ENCODE results near the gene SLC49A3.
A peak's percentile ranks its signal among the peaks of the same experiment; 100 is the strongest.
"Not testable (repeated sequence)": the region's sequence is repeated elsewhere in the genome, so short reads cannot be mapped to it uniquely, and the experiment has no call there.

SLC49A3 gene

GRCh38 chr4:700587-701264 lies 11.8 kb upstream of the SLC49A3 start:
- DNase-seq: no peak

GRCh38 chr4:699816-700580 lies 11.0 kb upstream of the SLC49A3 start:
- DNase-seq: no peak

DNA sequence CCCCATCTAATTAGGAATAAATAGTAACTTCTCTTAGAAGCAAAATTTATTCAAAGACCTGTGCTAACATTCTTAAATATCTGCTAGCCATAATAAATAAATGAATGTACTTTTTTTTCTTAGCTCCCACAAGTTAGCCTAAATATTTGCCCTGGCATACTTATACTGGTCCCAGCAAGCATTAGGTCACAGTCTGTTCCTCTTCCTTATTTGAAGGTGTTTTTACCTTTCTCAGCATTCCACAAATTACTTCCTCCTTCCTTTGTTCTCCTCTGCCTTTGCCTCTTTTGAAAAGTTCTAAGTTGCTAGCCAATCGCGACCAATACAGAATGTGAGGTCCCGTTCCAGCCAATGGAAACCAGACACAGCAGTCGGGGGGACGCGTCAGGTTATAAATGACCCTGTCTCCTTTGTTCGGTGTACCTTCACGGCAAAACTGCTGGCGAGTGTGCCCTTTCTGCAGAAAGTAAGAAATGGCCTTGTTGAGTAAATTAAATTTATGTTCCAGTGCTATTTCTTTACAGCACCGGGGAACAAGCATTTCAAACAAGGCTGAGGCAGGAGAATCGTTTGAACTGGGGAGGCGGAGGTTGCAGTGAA lies 5.5 kb upstream of the SLC49A3 start:
- DNase-seq: not testable (repeated sequence)

DNA sequence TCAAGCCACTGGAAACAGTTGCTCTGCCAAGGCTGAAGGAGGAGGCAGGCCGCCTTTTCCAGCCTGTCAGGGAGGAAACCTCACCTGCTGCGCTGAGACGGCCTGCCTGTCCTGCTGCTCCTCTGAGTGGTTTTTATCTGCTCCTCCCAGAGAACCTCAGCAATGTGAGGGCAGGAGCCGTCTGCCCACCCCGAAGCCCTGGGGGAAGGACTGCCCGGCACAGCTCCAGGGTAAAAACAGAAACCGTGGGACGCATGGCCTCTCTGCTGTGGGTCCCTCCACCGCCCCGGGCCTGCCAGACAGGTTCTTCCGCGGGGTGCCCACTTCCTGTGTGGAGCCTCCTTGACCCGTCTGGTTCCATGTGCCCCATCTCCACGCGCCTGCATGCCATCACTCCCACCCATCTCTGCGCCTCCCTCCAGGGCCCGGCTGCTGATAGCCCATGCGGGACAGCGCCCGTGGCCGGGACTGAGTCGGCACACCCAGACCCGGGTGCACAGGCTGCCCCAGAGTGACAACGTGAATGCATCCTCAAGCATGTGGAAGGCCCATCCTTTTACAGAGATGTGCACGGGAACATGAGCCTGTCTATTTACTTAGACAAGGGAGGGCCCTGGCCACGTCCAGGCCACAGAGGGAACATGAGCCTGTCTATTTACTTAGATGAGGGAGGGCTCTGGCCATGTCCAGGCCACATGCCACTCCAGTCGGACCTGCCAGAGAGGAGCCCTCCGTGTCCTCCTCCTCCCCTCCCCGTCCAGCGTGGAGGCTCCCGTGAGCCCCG lies 4.0 kb upstream of the SLC49A3 start:
- no peak for DNase-seq

DNA sequence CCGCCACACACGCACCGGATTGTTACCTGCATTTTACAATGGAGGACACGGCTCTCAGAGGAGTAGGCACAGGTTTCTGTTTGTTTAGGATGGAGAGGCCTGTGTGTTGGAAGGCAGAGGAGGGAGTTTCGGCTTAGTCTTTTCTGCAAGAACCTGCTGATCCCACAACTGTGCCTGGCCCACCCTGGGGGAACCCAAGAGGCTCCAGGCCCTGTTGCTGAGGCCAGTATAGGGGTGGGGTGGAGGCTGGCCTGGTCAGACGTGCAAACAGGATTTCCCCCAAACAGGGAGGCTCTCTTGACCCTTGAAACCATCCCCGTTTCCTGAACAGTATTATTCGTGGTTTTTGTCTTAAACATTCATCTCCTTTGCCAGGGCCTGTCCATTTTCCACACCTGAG lies 772 bp upstream of the SLC49A3 start:
- DNase-seq: no peak

DNA sequence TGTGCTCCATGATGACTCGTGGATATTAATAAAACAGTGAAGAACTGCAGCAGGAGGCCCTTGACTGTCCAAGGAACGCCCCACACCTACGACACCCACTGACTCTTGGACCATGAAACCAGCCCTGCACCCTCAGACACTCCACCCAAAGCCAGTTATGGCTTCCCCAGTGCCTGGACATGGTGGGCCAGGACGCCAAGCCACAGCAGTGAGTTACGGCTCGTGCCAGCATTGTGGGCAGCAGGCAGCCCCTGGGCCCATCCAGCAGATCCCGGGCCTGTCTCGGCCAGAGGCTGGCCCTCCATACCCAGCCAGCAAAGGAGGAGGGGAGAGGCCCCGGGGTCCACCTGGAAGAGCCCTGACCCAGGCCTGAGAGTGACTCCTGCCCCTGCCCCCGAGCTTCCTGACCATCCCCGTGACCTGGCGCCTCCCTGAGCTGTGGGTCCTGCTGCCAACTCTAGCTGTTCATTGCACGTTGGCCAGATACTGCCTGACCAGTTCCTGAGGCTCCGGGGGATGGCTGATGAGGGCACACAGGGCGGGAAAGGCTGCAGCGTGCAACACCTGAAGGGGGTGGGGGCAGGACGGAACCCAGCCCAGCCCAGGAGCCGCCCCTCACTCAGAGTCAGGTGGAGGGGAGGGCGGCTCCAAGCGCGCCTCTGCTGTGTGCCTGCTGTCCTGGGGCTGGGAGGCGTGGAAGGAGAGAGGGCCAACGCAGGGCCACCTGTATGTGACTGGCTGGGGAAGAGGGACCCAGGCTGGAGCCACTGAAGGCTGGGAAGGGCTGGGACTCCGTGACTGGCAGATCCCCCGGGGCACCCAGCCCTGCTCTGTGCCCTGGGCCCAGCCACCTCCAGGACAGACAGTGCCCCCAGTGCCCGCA lies 739 bp downstream of the SLC49A3 start:
- DNase-seq: no peak

- DNase-seq: peak; percentile 62
These were observed 1.6 kb downstream of the SLC49A3 start for GRCh38 chr4:687048-687970.

- DNase-seq: no peak
These were observed 2.4 kb downstream of the SLC49A3 start for GRCh38 chr4:686413-687040.

GRCh38 chr4:685679-686412 lies 3.1 kb downstream of the SLC49A3 start:
- DNase-seq: no peak

DNA sequence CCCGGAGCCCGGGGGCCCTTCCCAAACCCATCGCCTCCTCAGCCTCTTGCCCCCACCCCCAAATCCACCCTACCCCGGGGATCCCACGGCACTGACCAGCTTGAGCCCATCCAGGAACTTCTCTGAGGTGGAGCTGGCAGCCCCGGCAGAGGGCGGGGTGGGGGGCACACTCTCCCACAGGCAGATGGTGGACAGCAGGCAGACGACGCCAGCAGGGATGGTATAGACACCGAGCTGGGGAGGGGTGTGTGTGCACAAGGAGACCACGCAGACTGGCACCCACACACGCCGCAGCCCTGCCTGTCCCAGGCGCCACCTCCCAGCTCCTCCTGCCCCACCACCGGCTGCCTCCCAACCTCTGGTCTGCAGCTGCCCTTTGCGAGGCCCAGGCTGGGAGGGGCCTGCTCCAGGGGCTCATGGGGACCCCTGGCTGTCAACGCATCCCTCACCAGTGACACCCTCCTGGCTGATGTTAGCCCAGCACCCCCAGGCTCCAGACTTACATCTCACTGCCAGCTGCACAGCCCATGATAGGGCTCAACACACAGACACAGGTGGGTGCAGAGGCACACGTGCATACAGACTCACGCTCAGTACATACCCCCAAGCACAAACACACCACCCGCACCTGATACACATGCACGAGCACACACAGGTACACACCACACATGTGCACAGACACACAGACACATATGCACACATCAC lies 4.2 kb downstream of the SLC49A3 start:
- DNase-seq: peak; percentile 46

GRCh38 chr4:683982-684622 lies 4.8 kb downstream of the SLC49A3 start:
- peak; percentile 55 for DNase-seq

GRCh38 chr4:683247-683897 lies 5.6 kb downstream of the SLC49A3 start:
- DNase-seq: no peak

GRCh38 chr4:682490-683172 lies 6.3 kb downstream of the SLC49A3 start:
- DNase-seq: no peak

DNA sequence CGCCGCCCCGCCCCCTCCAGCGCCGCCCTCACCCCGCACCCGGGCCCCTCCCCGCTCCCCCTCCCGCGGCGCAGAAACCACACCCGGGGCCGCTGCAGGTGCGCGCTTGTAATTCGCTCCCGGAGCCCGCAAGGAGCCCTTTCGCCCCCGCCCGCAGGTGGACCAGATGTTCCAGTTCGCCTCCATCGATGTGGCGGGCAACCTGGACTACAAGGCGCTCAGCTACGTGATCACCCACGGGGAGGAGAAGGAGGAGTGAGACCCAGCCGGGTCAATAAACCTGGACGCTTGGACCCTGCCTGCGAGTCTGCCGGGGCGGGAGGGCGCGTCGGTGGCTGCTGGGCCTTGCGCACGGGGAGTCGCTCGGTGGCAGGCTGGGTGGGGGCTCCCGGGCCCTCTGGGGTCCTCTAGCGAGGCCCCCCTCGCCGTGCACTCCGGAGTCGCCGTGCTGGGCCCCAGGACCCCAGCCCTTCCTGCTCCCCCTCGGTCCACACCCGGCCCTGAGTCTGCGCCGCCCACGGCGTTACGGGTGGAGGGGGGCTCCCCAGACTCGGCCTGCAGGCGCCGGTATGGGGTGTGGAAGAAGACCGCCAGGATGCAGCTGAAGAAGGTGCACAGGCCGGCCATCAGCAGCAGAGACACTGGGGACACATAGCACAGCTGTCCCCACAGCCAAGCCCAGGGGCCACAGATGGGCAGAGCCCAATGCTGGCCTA lies 7.1 kb downstream of the SLC49A3 start:
- no peak for DNase-seq

- DNase-seq: peak; percentile 81
These were observed 7.9 kb downstream of the SLC49A3 start for GRCh38 chr4:680928-681645.

DNA sequence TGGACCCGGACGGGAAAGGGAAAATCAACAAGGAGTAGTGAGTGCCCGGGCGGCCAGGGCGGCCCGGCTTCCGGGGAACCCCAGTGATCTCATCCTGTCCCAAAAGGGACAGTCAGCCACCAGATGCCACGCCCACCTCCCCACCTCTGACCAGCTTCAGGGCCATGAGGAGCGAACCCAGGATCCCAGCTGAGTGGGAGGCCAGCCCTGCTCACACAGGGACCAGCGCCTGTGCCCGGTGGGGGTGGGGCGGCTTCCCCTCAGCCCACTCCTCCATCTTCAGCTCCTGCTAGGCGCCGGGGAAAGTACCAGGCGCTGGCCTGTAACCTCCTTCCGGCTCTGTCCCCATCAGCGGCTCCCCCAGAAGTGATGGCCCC lies 8.4 kb downstream of the SLC49A3 start:
- DNase-seq: no peak
